Measurements from ENCODE around the gene OR2A25.

OR2A25 gene

DNA sequence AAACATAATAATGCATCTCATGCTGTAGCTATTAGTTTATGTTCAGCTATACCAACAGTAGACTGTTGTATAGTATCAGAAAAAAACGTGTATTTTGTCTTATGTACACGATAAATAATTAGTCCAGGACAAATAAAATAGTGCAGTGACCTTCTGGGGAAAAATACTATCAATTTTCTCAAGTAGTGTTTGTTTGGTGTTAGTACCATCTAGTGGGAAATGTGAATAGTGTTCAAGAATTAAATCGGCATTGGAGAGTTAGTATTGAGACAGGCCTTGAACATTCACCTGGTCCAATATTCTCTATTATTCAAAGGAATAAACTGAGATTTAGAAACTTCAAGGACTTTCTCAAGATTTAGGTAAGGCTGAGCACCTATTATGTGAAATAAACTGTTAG, 42.5 kb upstream of the OR2A25 start:
- Histone ChIP-seq H2AFZ (ENCODE audit: low read length) (no peak overlapping the region), H3K79me2 (ENCODE audit: insufficient read depth, low read length) (no peaks in the 10 kb centered on the region), H3K9me2 (replicated peaks; ENCODE audit: low read depth, low read length) (no peaks in the 10 kb centered on the region), H3K27me3 (ENCODE audit: insufficient read depth, low read length, poor library complexity, severe bottlenecking) (no peaks in the 10 kb centered on the region), H3K9me3 (ENCODE audit: insufficient read depth, low read depth, low read length) (no peaks in the 10 kb centered on the region), H3K4me2 (ENCODE audit: low read depth, low read length, poor library complexity, severe bottlenecking) (no peak overlapping the region), H3K4me1 (ENCODE audit: insufficient read depth, low read length, poor library complexity, severe bottlenecking) (no peaks in the 10 kb centered on the region), H3K4me3 (ENCODE audit: low read length, poor library complexity, severe bottlenecking) (no peak overlapping the region), H3K36me3 (ENCODE audit: insufficient read depth, low read length) (no peaks in the 10 kb centered on the region), H3K9ac (ENCODE audit: low read depth, low read length, poor library complexity, severe bottlenecking) (no peak overlapping the region), H3F3A (ENCODE audit: low read depth) (no peaks in the 10 kb centered on the region), H4K20me1 (ENCODE audit: insufficient read depth, low read length, poor library complexity, severe bottlenecking) (no peaks in the 10 kb centered on the region)
- TF ChIP-seq, protein P1, sequence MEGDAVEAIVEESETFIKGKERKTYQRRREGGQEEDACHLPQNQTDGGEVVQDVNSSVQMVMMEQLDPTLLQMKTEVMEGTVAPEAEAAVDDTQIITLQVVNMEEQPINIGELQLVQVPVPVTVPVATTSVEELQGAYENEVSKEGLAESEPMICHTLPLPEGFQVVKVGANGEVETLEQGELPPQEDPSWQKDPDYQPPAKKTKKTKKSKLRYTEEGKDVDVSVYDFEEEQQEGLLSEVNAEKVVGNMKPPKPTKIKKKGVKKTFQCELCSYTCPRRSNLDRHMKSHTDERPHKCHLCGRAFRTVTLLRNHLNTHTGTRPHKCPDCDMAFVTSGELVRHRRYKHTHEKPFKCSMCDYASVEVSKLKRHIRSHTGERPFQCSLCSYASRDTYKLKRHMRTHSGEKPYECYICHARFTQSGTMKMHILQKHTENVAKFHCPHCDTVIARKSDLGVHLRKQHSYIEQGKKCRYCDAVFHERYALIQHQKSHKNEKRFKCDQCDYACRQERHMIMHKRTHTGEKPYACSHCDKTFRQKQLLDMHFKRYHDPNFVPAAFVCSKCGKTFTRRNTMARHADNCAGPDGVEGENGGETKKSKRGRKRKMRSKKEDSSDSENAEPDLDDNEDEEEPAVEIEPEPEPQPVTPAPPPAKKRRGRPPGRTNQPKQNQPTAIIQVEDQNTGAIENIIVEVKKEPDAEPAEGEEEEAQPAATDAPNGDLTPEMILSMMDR (conservative IDR thresholded peaks at IDR 0.05; ENCODE audit: low read length), result peak; percentile 57
- TF ChIP-seq EZH2phosphoT487 (IDR thresholded peaks at IDR 0.05; ENCODE audit: borderline replicate concordance), result no peak

DNA sequence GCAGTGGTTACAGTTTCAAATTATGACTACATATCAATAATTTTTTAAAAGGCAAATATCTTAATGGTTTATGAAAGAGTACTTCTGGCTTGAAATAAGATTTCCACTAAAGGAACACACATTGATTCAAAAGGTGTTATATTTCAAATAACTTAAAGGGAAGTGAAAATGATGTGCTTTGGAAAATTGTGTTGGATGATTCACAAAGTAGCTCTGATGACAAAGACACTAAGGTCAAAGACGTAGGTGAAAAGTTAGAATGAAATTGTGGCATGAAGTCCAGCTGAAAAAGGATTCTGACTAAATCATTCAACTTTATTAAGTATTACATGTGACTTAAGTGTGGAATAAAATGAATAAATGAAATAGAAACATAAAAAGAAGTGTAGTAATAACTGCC, 41.6 kb upstream of the OR2A25 start:
- no peak for TF ChIP-seq EZH2phosphoT487 (IDR thresholded peaks at IDR 0.05; ENCODE audit: borderline replicate concordance)
- TF ChIP-seq, protein P1 (conservative IDR thresholded peaks at IDR 0.05; ENCODE audit: low read length), result no peak
- H3K36me3 ChIP-seq (ENCODE audit: insufficient read depth, low read length), result no peaks in the 10 kb centered on the region
- H3K9me3 ChIP-seq (ENCODE audit: insufficient read depth, low read depth, low read length), result no peaks in the 10 kb centered on the region
- no peaks in the 10 kb centered on the region for H3K27me3 ChIP-seq (ENCODE audit: insufficient read depth, low read length, poor library complexity, severe bottlenecking)
- no peak overlapping the region for H3K4me2 ChIP-seq (ENCODE audit: low read depth, low read length, poor library complexity, severe bottlenecking)
- peaks cover 6% of the 10 kb centered on the region for H3K4me1 ChIP-seq (ENCODE audit: insufficient read depth, low read length, poor library complexity, severe bottlenecking)
- no peaks in the 10 kb centered on the region for H3K79me2 ChIP-seq (ENCODE audit: insufficient read depth, low read length)
- H3K9ac ChIP-seq (ENCODE audit: low read depth, low read length, poor library complexity, severe bottlenecking), result no peak overlapping the region
- no peaks in the 10 kb centered on the region for H4K20me1 ChIP-seq (ENCODE audit: insufficient read depth, low read length, poor library complexity, severe bottlenecking)
- H3K9me2 ChIP-seq (replicated peaks; ENCODE audit: low read depth, low read length), result no peaks in the 10 kb centered on the region
- H3F3A ChIP-seq (ENCODE audit: low read depth), result no peaks in the 10 kb centered on the region
- H3K4me3 ChIP-seq (ENCODE audit: low read length, poor library complexity, severe bottlenecking), result no peak overlapping the region
- H2AFZ ChIP-seq (ENCODE audit: low read length), result no peak overlapping the region

DNA sequence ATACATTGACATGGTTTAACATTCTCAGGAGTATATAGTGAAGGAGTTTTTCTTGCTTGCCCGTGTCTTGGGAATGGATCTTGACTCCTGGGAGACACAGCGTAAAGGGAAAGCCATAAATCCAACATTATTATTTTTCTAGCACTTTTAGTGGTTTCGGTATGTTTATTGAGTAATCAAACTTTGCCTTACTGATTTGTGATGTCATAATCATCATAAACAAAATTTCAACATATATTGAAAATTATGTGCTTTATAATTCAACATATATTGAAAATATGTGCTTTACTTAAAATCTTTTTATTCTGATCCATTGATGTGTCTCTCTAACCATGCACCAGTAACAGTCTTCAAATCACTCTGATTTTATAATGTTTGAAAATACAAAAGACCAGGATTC, 41.1 kb upstream of the OR2A25 start:
- no peak overlapping the region for H3K4me2 ChIP-seq (ENCODE audit: low read depth, low read length, poor library complexity, severe bottlenecking)
- no peaks in the 10 kb centered on the region for H4K20me1 ChIP-seq (ENCODE audit: insufficient read depth, low read length, poor library complexity, severe bottlenecking)
- H3K9me3 ChIP-seq (ENCODE audit: insufficient read depth, low read depth, low read length), result no peaks in the 10 kb centered on the region
- no peaks in the 10 kb centered on the region for H3K27me3 ChIP-seq (ENCODE audit: insufficient read depth, low read length, poor library complexity, severe bottlenecking)
- peaks cover 12% of the 10 kb centered on the region for H3K4me1 ChIP-seq (ENCODE audit: insufficient read depth, low read length, poor library complexity, severe bottlenecking)
- H3F3A ChIP-seq (ENCODE audit: low read depth), result no peaks in the 10 kb centered on the region
- TF ChIP-seq, protein P1 (conservative IDR thresholded peaks at IDR 0.05; ENCODE audit: low read length), result no peak
- TF ChIP-seq EZH2phosphoT487 (IDR thresholded peaks at IDR 0.05; ENCODE audit: borderline replicate concordance), result no peak
- H3K79me2 ChIP-seq (ENCODE audit: insufficient read depth, low read length), result no peaks in the 10 kb centered on the region
- no peak overlapping the region for H3K9ac ChIP-seq (ENCODE audit: low read depth, low read length, poor library complexity, severe bottlenecking)
- no peaks in the 10 kb centered on the region for H3K36me3 ChIP-seq (ENCODE audit: insufficient read depth, low read length)
- H3K9me2 ChIP-seq (replicated peaks; ENCODE audit: low read depth, low read length), result no peaks in the 10 kb centered on the region
- H3K4me3 ChIP-seq (ENCODE audit: low read length, poor library complexity, severe bottlenecking), result no peak overlapping the region
- no peak overlapping the region for H2AFZ ChIP-seq (ENCODE audit: low read length)
